Activated T-cell treated with anti-CD3 and anti-CD28 coated beads, Interleukin-2, amount 50 U/mL, for 1 hour (primary cell): ENCODE data around the gene POLR1B.
A peak's percentile ranks its signal among the peaks of the same experiment; 100 is the strongest.
"Not testable (repeated sequence)": the region's sequence is repeated elsewhere in the genome, so short reads cannot be mapped to it uniquely, and the experiment has no call there.

Experiments used
- DNase-seq: peaks from one replicate; pipeline ENCODE4 v3.0.0-alpha.2; 2020

POLR1B gene

GRCh38 chr2:112602917-112603316 is 60.7 kb downstream of the POLR1B start:
- DNase-seq: no peak

GRCh38 chr2:112603731-112604130 is 61.5 kb downstream of the POLR1B start:
- no peak for DNase-seq

GRCh38 chr2:112604952-112605351 is 62.7 kb downstream of the POLR1B start:
- no peak for DNase-seq

GRCh38 chr2:112605926-112606325 is 63.7 kb downstream of the POLR1B start:
- DNase-seq: no peak

- DNase-seq: no peak
Observed at GRCh38 chr2:112606547-112606946, 64.3 kb downstream of the POLR1B start.

- DNase-seq: no peak
Observed at GRCh38 chr2:112607680-112608438, 65.6 kb downstream of the POLR1B start.

- DNase-seq: not testable (repeated sequence)
Observed at GRCh38 chr2:112609320-112609719, 67.1 kb downstream of the POLR1B start.

GRCh38 chr2:112612283-112612682 is 70.0 kb downstream of the POLR1B start:
- not testable (repeated sequence) for DNase-seq

GRCh38 chr2:112614201-112614840 is 72.1 kb downstream of the POLR1B start:
- DNase-seq: no peak

GRCh38 chr2:112615051-112615450 is 72.8 kb downstream of the POLR1B start:
- DNase-seq: no peak

- DNase-seq: not testable (repeated sequence)
Observed at GRCh38 chr2:112615798-112616197, 73.5 kb downstream of the POLR1B start.

- no peak for DNase-seq
Observed at GRCh38 chr2:112618383-112618782, 76.1 kb downstream of the POLR1B start.

- no peak for DNase-seq
Observed at GRCh38 chr2:112621790-112622527, 79.7 kb downstream of the POLR1B start.

GRCh38 chr2:112622528-112622849 is 80.2 kb downstream of the POLR1B start:
- DNase-seq: no peak

GRCh38 chr2:112623913-112624777 is 81.9 kb downstream of the POLR1B start:
- peak; percentile 74 for DNase-seq

- no peak for DNase-seq
Observed at GRCh38 chr2:112625474-112626114, 83.3 kb downstream of the POLR1B start.

GRCh38 chr2:112626604-112627059 is 84.4 kb downstream of the POLR1B start:
- DNase-seq: peak; percentile 76
